GM15510 (cell line): Measurements from ENCODE around the gene UHRF1.

ENCODE experiments used
- POLR2A ChIP-seq: IDR thresholded peaks from 3 replicates; pipeline ENCODE4 v1.6.1; 2011; ENCODE audit warnings: borderline replicate concordance; ENCODE audit not compliant: insufficient read length; ENCODE audit errors: extremely low read depth

Gene UHRF1

GRCh38 chr19:4980838-4981680, 71.8 kb downstream of the UHRF1 start:
- no peak for TF ChIP-seq POLR2A

- no peak for TF ChIP-seq POLR2A
These were observed 72.3 kb downstream of the UHRF1 start for GRCh38 chr19:4981681-4981958.

GRCh38 chr19:4983346-4984105, 74.2 kb downstream of the UHRF1 start:
- TF ChIP-seq POLR2A: no peak

DNA sequence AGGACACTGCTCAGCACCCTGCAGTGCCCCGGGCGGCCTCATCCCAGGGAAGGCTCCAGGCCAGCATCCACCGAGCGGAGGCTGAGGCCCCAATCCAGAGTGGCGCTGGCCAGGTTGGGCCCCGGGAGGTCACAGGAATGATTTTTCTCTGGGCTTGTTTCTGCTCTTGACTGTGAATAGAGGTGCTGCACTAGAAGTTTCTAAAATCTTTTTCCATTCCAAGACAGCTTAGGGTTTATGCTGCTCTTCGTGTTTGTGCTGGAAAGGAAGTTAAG, 74.7 kb downstream of the UHRF1 start:
- TF ChIP-seq POLR2A: no peak

DNA sequence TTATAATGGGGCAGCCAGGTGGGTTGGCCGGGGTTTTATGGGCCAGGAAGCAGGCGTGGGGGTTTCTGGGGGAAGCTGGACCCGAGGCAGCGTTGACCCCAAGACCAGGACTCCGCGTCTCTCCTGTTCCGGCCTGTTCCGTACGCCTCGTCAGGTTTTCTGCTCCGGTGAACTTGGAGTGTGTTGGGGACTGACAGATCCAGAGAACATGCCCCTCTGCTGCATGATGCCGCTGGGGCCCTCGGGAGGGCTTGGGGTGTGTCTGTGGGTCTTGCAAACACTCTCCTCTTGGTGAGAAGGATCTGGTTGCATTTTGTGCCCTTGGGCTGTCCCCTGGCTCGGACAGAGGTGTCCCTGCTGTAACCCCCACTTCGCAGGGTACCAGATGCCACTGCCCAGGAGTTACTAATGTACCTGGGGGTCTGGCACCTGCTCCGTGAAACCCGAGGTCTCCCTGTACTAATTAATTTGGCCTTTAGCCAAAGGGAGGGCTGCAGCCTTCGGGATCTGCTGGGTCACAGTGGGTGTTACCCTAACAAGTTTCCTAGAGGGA, 75.2 kb downstream of the UHRF1 start:
- TF ChIP-seq POLR2A: no peak

DNA sequence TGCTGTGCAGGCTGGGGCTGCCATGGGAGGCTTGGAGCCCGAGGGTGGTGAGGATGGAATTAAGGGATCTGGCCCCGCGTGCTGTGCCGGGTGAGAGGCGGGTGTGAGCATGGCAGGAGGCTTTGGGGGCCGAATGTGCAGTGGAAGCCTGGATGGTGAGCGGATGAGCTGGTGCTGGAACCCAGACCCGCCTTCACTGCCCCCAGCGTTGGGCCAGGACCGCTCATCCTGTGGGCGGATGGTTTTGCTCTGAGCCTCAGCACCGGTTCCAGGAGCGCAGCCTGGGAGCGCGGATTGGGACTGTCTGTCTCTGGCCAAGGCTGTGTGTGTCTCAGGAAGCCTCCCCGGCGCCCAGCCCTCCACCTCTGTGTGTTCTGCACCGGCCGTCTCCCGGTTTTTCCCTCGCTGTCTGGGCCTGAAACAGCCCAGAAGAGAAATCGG, 76.3 kb downstream of the UHRF1 start:
- TF ChIP-seq POLR2A: no peak

- TF ChIP-seq POLR2A: no peak
These were observed 76.8 kb downstream of the UHRF1 start for GRCh38 chr19:4986056-4986455.

DNA sequence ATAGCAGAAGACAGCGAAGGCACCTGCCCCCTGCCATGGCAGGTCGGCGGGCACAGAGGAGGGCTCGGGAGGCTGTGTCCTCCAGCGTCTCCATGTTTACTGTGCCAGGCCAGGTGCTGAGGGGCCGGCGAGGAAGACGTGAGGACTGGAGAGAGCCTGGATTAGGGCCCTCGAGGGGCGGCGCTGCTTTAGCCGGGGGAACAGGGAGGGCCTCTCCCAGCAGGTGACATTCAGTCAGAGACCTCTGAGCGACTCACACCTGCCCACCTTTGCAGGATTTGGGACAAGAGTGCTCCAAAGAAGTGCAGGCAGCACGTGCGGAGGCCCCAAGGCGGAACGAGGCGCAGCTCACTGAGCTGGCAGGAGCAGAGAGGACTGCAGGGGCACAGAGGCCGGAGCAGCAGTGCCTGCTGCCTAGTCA, 77.2 kb downstream of the UHRF1 start:
- TF ChIP-seq POLR2A: no peak

GRCh38 chr19:4987256-4987655, 78.0 kb downstream of the UHRF1 start:
- TF ChIP-seq POLR2A: no peak

- TF ChIP-seq POLR2A: no peak
These were observed 78.5 kb downstream of the UHRF1 start for GRCh38 chr19:4987692-4988370.

DNA sequence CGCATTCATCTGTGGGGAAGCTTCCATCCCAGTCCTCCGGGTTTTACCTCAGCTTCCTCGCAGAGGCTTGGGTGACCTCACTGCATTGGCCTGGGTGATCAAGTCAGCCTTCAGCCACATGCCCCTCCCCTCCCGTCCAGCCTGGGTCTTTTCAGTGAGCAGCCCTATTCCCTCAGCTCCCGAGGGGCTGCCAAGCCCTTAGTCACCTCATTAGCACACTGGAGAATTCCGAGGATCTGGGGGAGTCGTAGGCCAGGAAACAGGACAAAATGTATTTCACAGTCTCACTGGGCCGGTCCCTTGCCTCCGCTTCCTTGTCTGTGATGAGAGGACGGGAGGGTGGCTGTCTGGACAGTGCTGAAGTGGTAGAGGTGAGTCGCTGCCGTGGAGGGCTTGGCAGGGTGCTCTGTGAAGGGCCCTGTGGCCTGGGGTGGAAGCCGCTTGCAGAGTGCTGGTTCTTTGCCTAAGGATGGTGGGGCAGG, 79.5 kb downstream of the UHRF1 start:
- no peak for TF ChIP-seq POLR2A

- no peak for TF ChIP-seq POLR2A
These were observed 81.0 kb downstream of the UHRF1 start for GRCh38 chr19:4990306-4990705.

DNA sequence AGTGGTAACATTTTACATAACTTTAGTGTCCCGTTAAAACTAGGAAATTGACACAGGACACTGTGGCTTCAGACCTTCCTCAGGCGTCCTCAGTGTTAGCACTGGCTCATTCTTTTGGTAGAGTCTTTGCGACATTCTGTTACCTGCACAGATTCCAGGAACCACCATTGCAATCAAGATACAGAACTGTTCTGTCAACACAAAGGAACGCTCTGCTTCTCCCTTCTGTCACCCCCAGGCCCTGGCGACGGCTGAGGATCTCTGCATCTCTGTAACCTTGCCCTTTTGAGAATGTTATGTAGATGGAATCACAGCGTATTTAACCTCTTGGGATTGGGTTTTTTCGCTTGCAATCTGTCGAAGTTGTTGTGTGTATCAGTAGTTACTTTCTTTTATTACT, 82.2 kb downstream of the UHRF1 start:
- no peak for TF ChIP-seq POLR2A

DNA sequence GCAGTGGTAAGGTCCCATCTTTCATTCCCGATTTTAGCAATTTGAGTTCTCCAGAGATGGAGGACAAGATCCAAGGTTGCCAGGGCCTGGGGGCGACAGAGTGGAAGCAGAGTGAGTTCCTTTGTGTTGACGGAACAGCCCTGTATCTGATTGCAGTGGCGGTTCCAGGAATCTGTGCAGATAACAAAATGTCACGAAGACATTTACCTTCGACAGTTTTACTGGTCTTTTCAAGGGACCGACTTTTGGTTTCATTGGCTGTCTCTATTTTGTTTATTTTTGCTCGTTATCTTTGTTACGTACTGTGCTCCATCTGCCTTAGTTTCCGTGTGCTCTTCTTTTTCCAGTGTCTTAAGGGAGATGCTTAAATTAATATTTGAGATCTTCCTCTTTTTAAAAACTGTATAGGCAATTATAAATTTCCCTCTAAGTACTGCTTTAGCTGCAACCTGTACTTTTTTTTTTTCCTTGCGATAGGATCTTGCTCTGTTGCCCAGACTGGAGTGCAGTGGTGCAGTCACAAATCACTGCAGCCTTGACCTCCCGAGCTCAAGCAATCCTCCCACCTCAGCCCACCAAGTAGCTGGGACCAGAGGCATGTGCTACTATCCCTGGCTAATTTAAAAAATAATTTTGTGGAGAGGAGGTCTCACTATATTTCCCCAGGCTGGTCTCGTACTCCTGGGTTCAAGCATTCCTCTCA, 82.8 kb downstream of the UHRF1 start:
- TF ChIP-seq POLR2A: no peak

DNA sequence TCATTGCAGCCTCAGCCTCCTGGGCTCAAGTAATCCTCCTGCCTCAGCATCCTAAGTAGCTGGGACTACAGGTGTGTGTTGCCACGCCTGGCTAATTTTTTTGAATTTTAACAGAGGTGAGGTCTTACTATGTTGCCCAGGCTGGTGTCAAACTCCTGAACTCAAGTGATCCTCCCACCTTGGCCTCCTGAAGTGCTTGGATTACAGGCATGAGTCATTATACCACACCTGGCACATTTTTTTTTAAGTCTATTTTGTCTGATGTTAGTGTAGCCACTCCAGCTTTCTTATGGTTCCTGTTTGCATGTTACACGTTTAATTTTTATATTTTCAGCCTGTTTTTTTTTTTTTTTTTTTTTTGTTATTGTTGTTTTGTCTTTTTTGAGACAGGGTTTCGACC, 84.4 kb downstream of the UHRF1 start:
- no peak for TF ChIP-seq POLR2A

DNA sequence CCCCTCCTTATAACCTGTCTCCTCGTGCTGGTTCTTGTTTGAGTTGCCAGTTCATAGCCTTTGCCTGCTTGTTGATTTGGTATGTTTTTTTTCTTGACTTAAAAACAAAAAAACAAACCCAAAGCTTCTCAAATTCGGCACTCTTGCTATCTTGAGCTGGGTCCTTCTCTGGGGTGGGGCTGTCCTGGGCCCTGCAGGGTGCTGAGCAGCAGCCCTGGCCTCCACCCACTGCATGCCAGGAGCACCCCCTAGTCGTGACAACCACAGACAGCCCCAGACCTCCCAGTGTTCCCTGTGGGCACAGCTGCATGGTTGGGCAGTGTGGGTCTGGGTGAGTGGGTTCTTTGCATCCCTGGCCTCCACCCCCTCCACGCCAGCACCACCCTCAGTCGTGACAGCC, 87.4 kb downstream of the UHRF1 start:
- no peak for TF ChIP-seq POLR2A

GRCh38 chr19:4997297-4997696, 88.0 kb downstream of the UHRF1 start:
- TF ChIP-seq POLR2A: no peak
